Heart left ventricle (tissue), 13 donors: ENCODE data around the gene MEX3B.

Experiments
- POLR2A ChIP-seq, 2 donors: fragments of 450-650 bp; IDR thresholded peaks; one replicate each; pipeline ENCODE4 v1.6.1; 2017; ENCODE audit warnings: antibody characterized with exemption in 2 of 2, mild to moderate bottlenecking in 2 of 2, moderate library complexity in 2 of 2
- TF ChIP-seq, protein P1 (sequence below), 12 donors: fragments of 200-600 bp; sonication (generic) in 4 of 12; IDR thresholded peaks; one replicate each; pipeline versions ENCODE4 v1.5.0 to v1.8.0; 2018 to 2022; ENCODE audit warnings: antibody characterized with exemption in 12 of 12, mild to moderate bottlenecking in 5 of 12
- donor health status: ischemic (EF 13 %, LVEDD 7.1; RV severe dilation, severe dysfunction).
- donor health status: DM: no; HTN: yes; CAD: no.
- donor health status: DM: no; HTN: no; CAD: no.
- donor health status: ischemic (EF 25% LVEDD 6.9; RV normal size, moderate dysfunction).
- donor health status: ischemic (EF 25% LVEDD 5.7; RV mildly dilated, moderate dysfunction).
- donor health status: ischemic (EF 35%, LVEDD 5.7; RV mildly dilated, moderate dysfunction).
- donor health status: nonischemic (EF 11% LVEDD 7.7; RV severe dilation, severe dysfunction).
- donor health status: DM: yes; HTN: yes; CAD: no.
- donor health status: PGD.
- donor health status: ischemic (EF 29% LVEDD 5.4; RV normal size, mild dysfunction).
- donor health status: nonischemic (EF 23%, LVEDD 6.1; RV moderate dilation, normal function).

DNA sequence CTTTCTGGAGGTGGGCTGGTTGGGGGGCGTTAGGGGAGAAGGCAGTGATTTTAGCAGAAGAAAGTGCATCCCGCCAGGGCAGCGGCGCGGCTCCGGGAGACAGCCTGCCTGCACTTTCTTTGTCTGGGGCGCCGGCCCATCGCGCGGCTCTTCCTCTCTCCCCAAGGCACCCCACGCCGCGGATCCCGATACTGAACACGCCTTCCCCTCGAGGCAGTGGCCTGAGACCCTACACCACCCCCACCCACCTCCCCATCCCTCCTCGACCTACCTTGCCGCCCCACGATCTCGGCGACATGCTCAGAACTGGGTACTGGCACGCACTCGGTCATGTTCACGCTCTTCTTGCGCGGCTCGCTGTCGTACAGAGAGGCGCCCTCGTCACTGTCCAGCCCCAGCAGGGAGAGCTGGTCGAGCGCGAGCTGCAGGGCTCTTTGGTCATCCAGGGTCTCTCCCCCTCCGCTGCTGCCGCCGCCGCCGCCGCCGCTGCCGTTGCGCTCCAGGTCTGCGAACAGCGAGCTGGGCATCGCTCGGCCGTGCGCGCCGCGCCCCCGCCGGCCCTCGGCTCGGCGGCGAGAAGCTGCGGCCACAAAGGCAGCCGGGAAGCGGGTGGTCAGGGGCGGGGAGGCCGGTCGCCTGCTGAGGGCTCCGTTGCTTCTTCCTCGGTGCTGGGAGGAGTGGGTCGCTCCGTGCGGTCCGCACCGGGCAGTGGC is 483 bp downstream of the MEX3B start:
- TF ChIP-seq POLR2A (IDR thresholded peaks at IDR 0.05): no peak
- TF ChIP-seq, protein P1, sequence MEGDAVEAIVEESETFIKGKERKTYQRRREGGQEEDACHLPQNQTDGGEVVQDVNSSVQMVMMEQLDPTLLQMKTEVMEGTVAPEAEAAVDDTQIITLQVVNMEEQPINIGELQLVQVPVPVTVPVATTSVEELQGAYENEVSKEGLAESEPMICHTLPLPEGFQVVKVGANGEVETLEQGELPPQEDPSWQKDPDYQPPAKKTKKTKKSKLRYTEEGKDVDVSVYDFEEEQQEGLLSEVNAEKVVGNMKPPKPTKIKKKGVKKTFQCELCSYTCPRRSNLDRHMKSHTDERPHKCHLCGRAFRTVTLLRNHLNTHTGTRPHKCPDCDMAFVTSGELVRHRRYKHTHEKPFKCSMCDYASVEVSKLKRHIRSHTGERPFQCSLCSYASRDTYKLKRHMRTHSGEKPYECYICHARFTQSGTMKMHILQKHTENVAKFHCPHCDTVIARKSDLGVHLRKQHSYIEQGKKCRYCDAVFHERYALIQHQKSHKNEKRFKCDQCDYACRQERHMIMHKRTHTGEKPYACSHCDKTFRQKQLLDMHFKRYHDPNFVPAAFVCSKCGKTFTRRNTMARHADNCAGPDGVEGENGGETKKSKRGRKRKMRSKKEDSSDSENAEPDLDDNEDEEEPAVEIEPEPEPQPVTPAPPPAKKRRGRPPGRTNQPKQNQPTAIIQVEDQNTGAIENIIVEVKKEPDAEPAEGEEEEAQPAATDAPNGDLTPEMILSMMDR (IDR thresholded peaks at IDR 0.05): no peak
